ENCODE results near the gene GTF2F1.
"Not testable (repeated sequence)": the region's sequence is repeated elsewhere in the genome, so short reads cannot be mapped to it uniquely, and the experiment has no call there.

The GTF2F1 gene

DNA sequence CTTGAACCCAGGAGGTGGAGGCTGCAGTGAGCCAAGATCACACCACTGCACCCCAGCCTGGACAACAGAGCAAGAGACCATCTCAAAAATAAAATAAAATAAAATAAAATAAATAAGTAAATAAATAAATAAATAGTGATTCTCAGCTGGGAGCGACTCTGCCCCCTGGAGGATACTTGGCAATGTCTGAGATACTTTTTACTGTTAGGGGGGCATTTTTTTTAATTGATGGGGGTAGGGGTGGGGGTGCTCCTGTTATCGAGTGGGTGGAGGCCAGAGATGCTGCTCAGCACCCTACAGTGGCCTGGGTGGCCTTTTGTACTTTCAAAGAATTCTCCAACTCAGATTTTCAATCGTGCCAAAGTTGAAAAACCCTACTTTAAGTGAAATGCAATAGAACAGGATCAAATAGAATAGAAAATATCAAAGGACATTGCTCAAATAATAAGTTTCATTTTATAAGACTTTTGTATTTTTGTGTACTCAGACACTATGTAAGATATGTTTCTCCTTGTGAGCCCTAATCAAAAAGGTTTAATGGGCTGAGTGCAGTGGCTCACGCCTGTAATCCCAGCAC is 38.8 kb downstream of the GTF2F1 start:
- no peak for DNase-seq

DNA sequence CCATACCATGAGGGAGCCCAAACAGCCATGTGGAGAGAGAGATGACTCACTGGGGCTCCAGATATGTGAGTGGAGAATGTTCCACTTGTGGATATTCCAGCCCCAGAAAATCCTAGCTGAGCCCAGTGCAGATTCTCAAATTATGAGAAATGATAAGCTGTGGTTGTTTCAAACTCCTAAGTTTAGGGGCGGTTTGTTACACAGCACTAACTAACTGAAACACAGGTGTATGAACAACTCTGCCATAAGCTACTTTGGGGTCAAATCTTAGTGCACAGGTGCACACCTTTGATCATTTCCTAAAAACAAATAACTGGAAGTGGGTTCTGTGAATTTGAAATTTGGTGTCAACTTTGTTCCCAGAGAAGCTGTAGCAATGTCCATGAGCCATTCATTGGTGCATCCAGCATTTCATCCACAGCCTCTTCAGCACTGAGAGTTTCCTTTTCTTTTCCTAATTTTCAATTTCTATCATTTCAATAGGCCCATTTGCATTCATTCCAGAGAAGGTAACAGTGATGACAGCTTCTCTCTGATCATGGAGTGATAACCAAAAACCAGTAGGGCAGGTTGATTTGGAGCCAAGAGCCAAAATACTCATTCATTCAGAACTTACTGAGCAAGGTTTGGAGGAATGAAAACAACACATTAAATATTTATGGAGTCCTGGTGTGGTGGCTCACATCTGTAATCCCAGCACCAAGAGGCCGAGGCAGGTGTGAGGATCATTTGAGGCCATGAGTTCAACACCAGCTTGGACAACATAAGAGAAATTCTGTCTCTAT is 40.4 kb downstream of the GTF2F1 start:
- no peak for DNase-seq

DNA sequence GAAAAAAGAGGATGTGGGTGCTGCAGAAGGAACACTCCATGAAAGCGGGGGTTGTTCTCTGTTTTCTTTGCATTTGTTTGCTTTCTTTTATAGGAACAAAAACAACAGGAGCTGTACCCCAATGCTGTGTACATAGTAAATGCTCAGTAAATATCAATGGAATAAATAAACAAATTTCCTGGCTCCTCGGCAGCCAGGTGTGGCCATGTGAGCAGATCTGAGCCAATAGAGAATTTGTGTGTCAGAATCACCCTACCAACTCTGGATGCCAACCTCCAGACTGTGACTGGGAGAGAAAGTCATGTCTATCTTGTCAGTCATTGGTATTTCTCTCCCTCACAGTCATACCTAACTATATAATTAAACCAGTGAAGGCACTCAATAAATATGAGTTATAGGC is 42.3 kb downstream of the GTF2F1 start:
- DNase-seq = no peak

GRCh38 chr19:6349271-6349670 is 43.7 kb downstream of the GTF2F1 start:
- DNase-seq = not testable (repeated sequence)

- DNase-seq = no peak
Measured at GRCh38 chr19:6343462-6343861, 49.5 kb downstream of the GTF2F1 start.

GRCh38 chr19:6340493-6341201 is 52.3 kb downstream of the GTF2F1 start:
- DNase-seq = no peak

DNA sequence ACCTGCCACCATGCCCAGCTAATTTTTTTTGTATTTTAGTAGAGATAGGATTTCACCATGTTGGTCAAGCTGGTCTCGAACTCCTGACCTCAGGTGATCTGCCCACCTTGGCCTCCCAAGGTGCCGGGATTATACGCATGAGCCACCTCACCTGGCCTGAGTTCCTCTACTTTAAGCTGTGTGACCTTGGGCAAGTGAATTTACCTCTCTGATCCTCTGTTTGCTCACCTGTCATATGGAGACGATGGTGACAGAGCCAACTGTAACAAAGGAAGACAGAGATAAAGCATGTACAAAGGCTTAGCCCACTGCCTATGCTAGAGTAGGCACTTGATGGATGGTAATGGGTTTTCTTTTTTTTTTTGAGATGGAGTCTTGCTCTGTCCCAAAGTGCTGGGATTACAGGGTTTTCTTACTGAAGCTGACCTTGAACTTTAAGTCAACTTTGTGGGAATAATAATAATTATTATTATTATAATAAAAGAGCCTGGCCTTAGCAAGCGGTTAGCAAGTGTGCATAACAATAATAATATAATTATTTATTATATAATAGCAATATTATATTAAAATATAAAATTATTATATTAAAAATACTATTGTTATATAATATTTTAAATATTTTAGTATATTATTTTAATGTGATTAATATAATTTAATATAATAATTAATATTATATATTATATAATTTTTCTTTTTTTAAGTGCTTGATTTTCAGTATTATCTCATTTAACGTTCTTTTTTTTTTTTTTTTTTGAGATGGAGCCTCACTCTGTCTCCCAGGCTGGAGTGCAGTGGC is 58.3 kb downstream of the GTF2F1 start:
- no peak for DNase-seq

- DNase-seq = no peak
Measured at GRCh38 chr19:6333439-6333838, 59.5 kb downstream of the GTF2F1 start, which contains the start of gene ACER1. Gene ACER1, minus strand, starts transcription at chr19:6333612. Its CDS starts 61 bp downstream, at chr19:6333551.
